OCI-LY7 (cell line): ENCODE data around the gene KCNJ2. TPM values are rescaled to one million over a fixed set of nuclear protein-coding genes. Genes with fewer than 3 reads are reported as not detected.

Experiments
- BruUV-seq: library from RNA; stranded (reverse); fragments of 400-500 nt; replicated peaks from 2 replicates; lab custom pipeline; 2021; lab: Mats Ljungman, UMichigan
- CTCF ChIA-PET: fragments of 300-600 bp; sonication (Branson Sonifier 250); formaldehyde crosslinking; loops from one replicate; lab custom pipeline; 2022; ENCODE audit warnings: antibody characterized with exemption; ENCODE audit not compliant: unreplicated experiment; lab: Charles Lee
- POLR2A ChIA-PET: fragments of 300-600 bp; sonication (Branson Sonifier 250); formaldehyde crosslinking; loops from one replicate; lab custom pipeline; 2022; ENCODE audit warnings: antibody characterized with exemption; lab: Charles Lee
- DNase-seq: peaks from one replicate; pipeline ENCODE4 v3.0.0-alpha.2; 2015; ENCODE audit warnings: low spot score
- H2AFZ ChIP-seq: fragments of 200-600 bp; sonication (generic), shearing (Covaris generic); 2 replicates; pipeline ENCODE4 v1.6.1; 2014; ENCODE audit warnings: mild to moderate bottlenecking, antibody characterized with exemption, low read length, moderate library complexity
- H3K27ac ChIP-seq: fragments of 200-600 bp; sonication (generic); 2 replicates; pipeline ENCODE4 v1.5.1; 2014; ENCODE audit warnings: mixed run types, low read depth, mild to moderate bottlenecking, moderate library complexity, low read length, inconsistent platforms; ENCODE audit not compliant: poor library complexity, severe bottlenecking
- H3K36me3 ChIP-seq: fragments of 200-600 bp; sonication (generic); 2 replicates; pipeline ENCODE4 v1.6.1; 2014; ENCODE audit warnings: mild to moderate bottlenecking, antibody characterized with exemption, low read length, moderate library complexity, mixed read lengths; ENCODE audit not compliant: insufficient read depth
- H3K4me1 ChIP-seq: fragments of 200-600 bp; sonication (generic); 2 replicates; pipeline ENCODE4 v1.5.1; 2014; ENCODE audit warnings: mild to moderate bottlenecking, low read length; ENCODE audit not compliant: insufficient read depth, poor library complexity, severe bottlenecking
- H3K4me2 ChIP-seq: fragments of 200-600 bp; sonication (generic); 2 replicates; pipeline ENCODE4 v1.6.1; 2014; ENCODE audit warnings: mild to moderate bottlenecking, low read length
- H3K4me3 ChIP-seq: fragments of 200-600 bp; sonication (generic); 2 replicates; pipeline ENCODE4 v1.5.1; 2014; ENCODE audit warnings: mild to moderate bottlenecking, low read depth, low read length; ENCODE audit not compliant: poor library complexity, severe bottlenecking
- H3K79me2 ChIP-seq: fragments of 200-600 bp; sonication (generic); 2 replicates; pipeline ENCODE4 v1.6.1; 2016; ENCODE audit warnings: low read depth, mild to moderate bottlenecking, low read length, moderate library complexity, mixed read lengths; ENCODE audit not compliant: insufficient read depth
- H3K9me2 ChIP-seq: fragments of 200-600 bp; sonication (generic); 2 replicates; pipeline ENCODE4 v1.6.1; 2016; ENCODE audit warnings: mild to moderate bottlenecking, low read length, mixed read lengths; ENCODE audit not compliant: insufficient read depth
- H3K9me3 ChIP-seq: fragments of 200-600 bp; sonication (generic); 2 replicates; pipeline ENCODE4 v1.6.1; 2014; ENCODE audit warnings: mild to moderate bottlenecking, mixed run types, low read length, mixed read lengths
- H4K20me1 ChIP-seq: fragments of 200-600 bp; sonication (generic); 2 replicates; pipeline ENCODE4 v1.6.1; 2014; ENCODE audit warnings: mild to moderate bottlenecking, antibody characterized with exemption, low read length, moderate library complexity, mixed read lengths; ENCODE audit not compliant: insufficient read depth
- CTCF ChIP-seq: fragments of 200-600 bp; sonication (generic); conservative IDR thresholded peaks from 2 replicates; pipeline ENCODE4 v1.5.1; 2014; ENCODE audit warnings: mild to moderate bottlenecking, antibody characterized with exemption, low read length, moderate library complexity, mixed read lengths
- EZH2phosphoT487 ChIP-seq: fragments of 200-600 bp; sonication (generic); IDR thresholded peaks from 2 replicates; pipeline ENCODE4 v1.6.1; 2018; ENCODE audit warnings: low read depth, borderline replicate concordance, mild to moderate bottlenecking, mixed run types, antibody characterized with exemption, low read length, moderate library complexity, mixed read lengths
- intact Hi-C: fragments of 100-400 bp; cut with micrococcal nuclease; formaldehyde crosslinking; loops from one replicate; pipeline ENCODE4 v1.10.0; 2022; ENCODE audit not compliant: unreplicated experiment
- total RNA-seq, 2 experiments: library from RNA; depleted of rRNA in 1 of 2; stranded (reverse); fragments of >200 nt in 1 of 2; shearing (Covaris generic) in 1 of 2; gene quantifications; 2 replicates each; pipeline ENCODE4 v1.2.3, GENCODE V29; 2014 to 2022

KCNJ2 gene
- total RNA-seq, 2 experiments from 2014 or later, result 0.55 to 0.88 TPM

GRCh38 chr17:70207184-70207583, 37.9 kb downstream of the KCNJ2 start:
- Histone ChIP-seq H3K36me3 (no peaks in the 10 kb centered on the region), H3K9me3 (no peaks in the 10 kb centered on the region), H3K79me2 (no peaks in the 10 kb centered on the region), H3K27ac (no peak overlapping the region), H3K9me2 (no peaks in the 10 kb centered on the region), H3K4me2 (no peak overlapping the region), H4K20me1 (no peaks in the 10 kb centered on the region), H3K4me1 (no peaks in the 10 kb centered on the region), H3K4me3 (no peak overlapping the region), H2AFZ (no peak overlapping the region)
- DNase-seq, result no peak
- TF ChIP-seq EZH2phosphoT487, result no peak
- TF ChIP-seq CTCF, result no peak
- ChIA-PET POLR2A (interaction anchor here (0.5 to 0.7 kb wide), 2 partner anchors 343 to 1007 kb away, joined by 3 read pairs; no protein-coding TSS in a partner anchor), CTCF (no interaction called here)
- no TSS peak for BruUV-seq
- intact Hi-C loops, result no loop called here

DNA sequence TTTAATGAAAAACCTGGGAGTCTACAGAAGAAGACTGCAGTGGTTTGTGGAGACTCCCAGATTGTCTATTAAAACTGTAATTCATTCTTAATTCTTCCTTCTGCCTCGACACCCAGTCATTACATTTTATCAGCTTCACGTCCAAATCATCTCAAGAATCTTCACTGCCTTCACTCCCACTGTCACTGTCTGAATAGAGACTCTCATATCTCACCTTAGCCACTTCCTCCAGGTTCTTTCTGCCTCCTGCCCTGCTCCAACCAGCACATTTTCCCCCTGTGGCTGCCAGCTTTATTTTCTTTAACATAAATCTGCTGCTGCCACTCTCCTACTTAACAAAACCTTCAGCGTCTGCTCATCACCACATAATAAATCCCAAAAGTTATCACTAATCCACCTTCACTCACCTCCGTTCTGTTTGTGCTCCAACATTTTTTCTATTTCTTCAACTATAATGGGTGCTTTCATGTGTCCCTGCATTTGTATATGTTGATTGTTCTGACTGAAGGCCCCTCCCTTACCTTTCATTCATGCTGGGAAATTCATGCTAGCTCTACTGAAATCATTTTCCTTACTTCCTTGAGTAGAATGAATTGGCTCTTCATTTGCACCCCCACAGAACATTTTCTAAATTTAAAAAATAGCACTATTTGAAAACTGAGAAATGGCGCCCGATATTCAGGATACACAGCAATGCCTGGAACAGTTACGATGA, 38.9 kb downstream of the KCNJ2 start:
- H3K36me3 ChIP-seq, result no peaks in the 10 kb centered on the region
- no peak for TF ChIP-seq CTCF
- no peak for TF ChIP-seq EZH2phosphoT487
- no TSS peak for BruUV-seq
- no peak overlapping the region for H3K27ac ChIP-seq
- no peaks in the 10 kb centered on the region for H3K9me3 ChIP-seq
- H2AFZ ChIP-seq, result no peak overlapping the region
- no peaks in the 10 kb centered on the region for H3K4me1 ChIP-seq
- ChIA-PET POLR2A (interaction anchor here (0.6 kb wide), 1 partner anchor 145 kb away, joined by 3 read pairs; no protein-coding TSS in a partner anchor), CTCF (no interaction called here)
- no peaks in the 10 kb centered on the region for H4K20me1 ChIP-seq
- no peaks in the 10 kb centered on the region for H3K79me2 ChIP-seq
- no peaks in the 10 kb centered on the region for H3K9me2 ChIP-seq
- intact Hi-C loops, result no loop called here
- no peak for DNase-seq
- H3K4me2 ChIP-seq, result no peak overlapping the region
- H3K4me3 ChIP-seq, result no peak overlapping the region

DNA sequence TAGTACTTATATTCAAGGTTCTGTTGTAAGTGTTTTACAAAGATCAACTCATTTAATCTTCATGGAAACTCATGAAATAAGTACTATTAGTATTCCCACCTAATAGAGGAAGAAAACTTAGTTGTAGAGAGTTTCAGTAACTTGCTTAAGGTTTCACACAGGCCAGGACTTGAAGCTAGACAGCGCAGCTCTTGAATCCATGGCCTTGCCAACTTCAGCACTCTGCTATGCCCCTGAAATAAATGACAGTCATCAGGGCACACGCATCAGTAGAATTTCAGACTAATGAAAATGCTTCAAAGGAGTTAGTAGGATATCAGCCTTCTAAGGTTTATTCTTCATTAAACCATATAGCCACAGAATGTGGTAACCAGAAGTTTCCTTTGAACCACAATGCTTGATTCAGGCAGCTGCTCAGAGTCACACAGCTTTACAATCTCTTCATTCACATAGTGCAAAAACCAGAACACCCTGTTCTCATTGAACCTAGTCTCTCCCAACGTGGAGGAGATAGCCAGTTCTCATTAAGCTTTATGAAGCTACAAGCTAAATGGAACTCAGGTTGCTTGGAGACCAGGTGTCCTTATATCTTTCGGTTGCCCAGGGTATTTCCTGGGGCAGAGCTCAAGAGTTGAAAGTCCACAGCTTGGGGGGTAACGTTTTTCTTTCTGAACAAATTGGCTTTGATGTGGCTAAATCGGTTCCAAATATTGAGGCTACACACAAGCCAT, 39.7 kb downstream of the KCNJ2 start:
- TF ChIP-seq EZH2phosphoT487 (no peak), CTCF (no peak)
- no TSS peak for BruUV-seq
- intact Hi-C loops, result no loop called here
- ChIA-PET CTCF (no interaction called here), POLR2A (interaction anchor here (0.6 to 0.7 kb wide), 2 partner anchors 13 to 805 kb away, joined by 3 read pairs; no protein-coding TSS in a partner anchor)
- Histone ChIP-seq H2AFZ (no peak overlapping the region), H3K9me2 (no peaks in the 10 kb centered on the region), H4K20me1 (no peaks in the 10 kb centered on the region), H3K4me2 (no peak overlapping the region), H3K4me3 (no peak overlapping the region), H3K9me3 (no peaks in the 10 kb centered on the region), H3K36me3 (no peaks in the 10 kb centered on the region), H3K27ac (no peak overlapping the region), H3K79me2 (no peaks in the 10 kb centered on the region), H3K4me1 (no peaks in the 10 kb centered on the region)
- no peak for DNase-seq
